Right forelimb (tissue), 1 donor: ENCODE results near the gene RAX.
A peak's percentile ranks its signal among the peaks of the same experiment; 100 is the strongest.

Source experiments
- DNase-seq: peaks from one replicate; pipeline ENCODE4 v3.0.0-alpha.2; 2018

The RAX gene

DNA sequence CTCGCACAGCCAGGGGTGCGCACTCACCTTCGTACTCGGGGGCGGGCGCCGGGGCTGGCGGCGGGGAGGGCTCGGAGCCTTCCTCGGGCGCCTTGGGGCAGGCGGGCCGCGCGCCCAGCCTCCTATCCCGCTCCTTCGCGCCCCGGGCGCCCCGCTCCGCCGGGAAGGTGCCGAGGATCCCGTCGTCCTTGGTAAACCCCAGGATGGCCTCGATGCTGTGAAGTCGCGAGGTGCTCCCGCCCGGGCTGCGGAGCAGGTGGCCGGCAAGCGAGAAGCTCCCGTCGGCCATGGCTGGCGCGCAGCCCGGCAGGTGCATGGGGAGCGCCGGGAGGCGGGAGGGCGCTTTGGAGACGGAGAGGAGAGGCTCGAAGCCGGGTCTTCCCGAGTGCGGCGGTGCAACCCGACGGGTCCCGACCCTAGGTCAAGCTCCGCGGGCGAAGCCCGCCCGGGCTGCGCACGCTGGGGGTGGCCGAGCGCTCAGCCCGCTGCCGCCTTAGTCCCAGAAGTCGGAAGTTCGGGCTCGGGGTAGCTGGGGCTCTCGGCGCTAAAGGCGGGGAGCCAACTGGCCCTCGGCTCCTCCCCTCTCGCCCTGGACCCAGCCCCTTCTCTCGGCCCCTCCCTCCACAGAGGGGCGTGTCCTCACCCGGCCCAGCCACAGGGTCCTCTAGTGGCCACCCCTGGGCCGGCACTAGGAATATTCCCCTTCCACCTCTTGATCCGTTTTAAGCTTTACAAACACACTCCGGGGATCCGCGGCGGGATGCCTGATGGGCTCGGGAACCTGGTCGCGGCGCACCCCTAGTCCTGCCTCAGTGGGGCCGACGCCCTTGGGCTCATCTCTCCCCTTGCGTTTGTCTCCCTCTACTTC lies at the start of gene RAX:
Gene RAX, minus strand, starts transcription at position 564 of the 868 bp plus-strand sequence. Its CDS starts 248 bp downstream, at position 316.
- no peak for DNase-seq

DNA sequence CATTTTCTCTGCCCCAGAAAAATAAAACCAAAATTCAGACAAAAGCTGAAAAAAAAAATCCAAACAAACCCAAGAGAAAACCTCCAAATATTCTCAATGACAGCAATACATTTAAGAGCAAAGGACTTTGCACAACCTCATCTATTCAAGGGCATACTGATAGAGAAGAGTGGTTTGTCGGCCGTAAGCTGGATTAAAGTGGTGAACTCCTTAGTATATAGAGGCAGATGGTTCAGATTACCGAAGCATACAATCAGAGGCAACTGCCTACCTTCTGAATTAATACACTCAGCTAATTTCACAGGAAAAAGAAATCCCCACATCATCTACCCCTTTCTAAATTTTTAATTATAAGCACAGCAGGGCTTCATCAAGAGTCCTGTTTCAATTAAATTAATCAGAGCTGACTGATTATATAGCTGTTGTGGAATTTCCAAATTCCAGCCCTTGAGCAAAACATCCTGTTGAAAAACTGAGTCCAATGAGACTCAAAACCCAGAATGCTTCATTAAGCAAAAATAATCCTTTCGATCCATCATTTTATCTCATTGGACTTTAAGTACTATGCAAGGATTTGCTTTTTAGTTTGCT lies 45.3 kb upstream of the RAX start, which contains the start of gene CPLX4:
Gene CPLX4, minus strand, starts transcription at position 190 of the 591 bp plus-strand sequence. Its CDS starts 187 bp downstream, at position 3.
- no peak for DNase-seq

DNA sequence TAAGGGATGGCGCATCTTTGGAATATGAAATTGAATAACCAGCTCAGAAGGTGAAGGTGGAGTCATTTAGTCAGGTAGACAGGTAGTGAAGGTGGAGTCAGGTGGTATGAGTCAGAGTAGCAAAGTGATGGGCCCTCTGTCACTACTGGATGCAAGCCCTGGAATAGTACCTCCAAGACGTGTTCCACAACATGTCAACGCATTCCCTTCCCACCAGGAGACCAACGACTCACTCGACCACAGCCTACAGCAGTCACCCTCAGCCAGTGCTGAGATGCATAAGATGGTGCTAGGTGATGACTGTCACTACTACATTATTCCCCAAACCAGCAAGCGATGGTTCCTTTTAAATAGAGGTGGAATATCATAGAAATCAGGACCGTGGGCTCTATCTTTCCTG lies 38.4 kb upstream of the RAX start:
- no peak for DNase-seq

DNA sequence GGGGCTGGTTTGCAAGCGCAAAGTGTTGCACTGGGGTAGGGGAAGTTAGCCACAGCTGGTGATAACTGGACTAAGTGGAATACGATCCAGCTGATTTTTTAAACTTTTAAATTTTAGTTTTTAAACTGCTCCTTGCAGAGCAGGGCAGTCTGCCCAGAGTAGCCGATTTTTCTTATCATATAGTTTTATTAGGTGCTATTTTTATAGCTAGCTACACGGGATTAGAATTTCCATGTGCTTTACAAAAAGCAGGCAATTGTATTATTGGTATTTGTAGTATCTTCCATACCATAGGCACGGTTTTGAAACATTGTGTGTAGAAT lies 35.6 kb upstream of the RAX start:
- DNase-seq = no peak

DNA sequence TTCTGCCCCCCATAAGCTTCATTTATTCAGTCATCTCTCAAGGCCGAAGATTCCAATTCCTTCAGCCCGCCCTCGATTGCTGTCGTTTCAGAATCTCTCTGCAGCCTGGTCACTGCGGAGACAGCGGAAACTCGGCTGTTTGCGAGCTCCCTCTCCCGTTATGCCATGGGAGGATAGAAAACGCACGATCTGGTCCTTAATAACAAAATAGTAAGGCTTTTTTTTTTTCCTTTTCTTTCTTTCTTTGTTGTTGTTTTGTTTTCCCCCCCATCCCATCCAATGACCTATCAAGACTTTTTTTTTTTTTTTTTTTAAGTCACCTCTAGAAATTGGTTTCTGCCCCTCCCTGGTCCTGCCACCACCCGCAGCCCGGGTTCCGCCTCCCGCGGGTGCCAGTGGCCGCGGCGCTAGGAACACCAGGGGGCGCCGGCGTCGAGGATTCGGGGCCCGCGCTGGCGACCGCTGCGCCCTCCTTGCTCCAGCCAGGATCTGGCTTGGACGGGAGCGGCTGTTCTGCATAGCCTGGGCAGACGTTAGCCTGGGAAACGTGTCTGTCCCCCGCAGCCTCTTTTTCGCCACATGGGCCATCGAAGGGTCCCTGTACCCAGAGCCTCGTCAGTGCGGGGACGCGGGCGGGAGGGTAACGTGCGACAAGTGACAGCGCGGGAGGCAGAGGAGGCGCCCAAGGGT lies 35.1 kb upstream of the RAX start:
- DNase-seq = peak; percentile 88

DNA sequence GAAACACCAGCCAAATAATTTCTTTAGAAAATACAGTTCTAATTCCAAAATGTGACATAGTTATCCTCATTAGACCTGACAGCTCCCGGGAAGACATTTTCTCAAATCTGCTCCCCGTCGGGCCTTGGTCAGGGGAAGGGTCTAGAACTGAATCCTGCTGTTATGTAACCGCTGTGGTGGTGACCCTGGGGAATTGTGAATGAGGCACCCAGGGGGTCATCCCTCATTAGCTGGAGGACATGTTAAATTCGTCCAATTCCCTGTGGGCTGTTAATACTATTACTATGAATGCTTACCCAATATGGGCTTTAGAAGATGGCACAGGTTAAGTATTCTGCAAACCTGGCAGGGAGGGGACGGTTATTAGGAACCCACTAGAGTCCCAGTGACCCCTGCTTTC lies 33.4 kb upstream of the RAX start:
- no peak for DNase-seq

DNA sequence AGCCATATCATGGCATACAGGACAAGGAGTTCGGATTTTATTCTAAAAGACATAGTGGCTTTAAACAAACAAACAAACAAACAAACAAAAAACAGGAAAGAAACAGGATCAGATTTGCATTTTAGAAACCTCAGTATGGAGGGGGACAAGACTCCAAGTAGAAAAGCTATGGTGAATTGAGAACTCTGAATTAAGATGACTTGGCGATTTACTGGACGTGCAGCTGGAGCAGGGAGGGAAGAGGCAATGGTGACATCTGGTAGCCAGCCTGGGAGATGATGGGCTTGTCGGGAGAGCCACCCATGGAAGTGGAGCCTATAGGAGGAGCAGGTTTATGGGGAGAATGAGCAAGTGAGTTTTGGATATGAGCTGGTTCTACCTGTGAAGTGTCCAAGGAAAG lies 32.0 kb upstream of the RAX start:
- DNase-seq = no peak

DNA sequence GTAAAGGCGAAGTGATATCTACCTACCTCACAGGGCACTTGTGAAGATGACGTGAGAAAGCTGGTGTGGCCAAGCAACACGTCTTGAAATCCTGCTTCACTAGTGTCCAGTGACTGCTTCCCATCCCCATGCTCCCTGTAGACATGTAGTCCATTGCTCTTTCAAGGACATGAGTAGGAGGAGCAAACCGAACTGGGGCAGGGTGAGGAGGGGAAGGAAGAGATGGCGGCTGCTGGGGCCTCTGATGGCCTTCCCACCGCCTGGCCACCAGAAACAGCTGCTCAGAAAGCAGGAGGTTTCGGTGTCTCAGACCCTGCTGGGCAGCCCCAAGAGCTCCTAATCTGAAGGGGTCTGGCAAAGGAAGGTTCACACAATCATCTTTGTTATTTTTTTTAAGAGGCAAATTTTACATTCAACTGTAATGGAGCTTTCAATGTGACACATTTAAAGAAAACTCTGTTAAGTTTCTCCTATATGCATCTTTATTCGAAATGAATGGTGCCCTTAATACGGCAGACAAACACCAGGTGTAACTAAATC lies 30.5 kb upstream of the RAX start:
- DNase-seq = no peak

DNA sequence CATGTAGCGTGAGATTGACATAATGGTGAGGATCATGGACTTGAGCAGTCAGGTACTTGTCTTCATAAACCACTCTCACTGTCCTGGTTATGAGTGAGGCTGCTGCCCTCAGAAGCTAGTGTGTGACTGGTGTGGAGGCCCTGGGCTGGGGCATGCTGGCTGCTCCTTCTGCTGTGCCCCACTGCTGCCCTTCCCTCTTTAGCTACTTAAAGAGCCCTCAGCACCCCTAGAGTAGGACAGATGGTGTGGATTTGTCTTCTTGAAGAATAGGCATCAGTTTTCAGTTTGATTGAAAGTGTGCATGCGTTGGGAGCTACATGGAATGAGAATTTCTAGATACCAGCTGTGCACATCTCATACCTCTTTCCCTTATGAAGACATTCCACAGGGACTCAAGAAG lies 29.8 kb upstream of the RAX start:
- DNase-seq = no peak

DNA sequence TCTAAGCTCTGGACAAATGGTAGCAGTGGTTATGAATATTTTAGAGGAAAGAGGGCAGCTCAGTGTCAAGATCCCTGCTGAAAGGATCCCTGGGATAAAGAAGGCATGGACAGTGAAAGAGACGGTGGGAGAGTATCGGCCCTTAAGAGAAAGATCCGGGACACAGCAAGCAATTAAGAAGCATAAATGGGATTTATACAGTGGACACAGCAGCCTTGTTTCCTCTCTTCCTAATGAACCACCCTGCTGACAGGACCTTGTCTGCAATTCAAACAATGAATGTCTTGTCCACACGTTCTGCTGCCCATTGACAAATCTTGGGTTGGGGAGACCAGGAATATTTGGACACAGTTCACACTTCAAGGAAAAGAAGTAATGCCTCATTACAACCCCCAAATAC lies 28.7 kb upstream of the RAX start:
- no peak for DNase-seq

DNA sequence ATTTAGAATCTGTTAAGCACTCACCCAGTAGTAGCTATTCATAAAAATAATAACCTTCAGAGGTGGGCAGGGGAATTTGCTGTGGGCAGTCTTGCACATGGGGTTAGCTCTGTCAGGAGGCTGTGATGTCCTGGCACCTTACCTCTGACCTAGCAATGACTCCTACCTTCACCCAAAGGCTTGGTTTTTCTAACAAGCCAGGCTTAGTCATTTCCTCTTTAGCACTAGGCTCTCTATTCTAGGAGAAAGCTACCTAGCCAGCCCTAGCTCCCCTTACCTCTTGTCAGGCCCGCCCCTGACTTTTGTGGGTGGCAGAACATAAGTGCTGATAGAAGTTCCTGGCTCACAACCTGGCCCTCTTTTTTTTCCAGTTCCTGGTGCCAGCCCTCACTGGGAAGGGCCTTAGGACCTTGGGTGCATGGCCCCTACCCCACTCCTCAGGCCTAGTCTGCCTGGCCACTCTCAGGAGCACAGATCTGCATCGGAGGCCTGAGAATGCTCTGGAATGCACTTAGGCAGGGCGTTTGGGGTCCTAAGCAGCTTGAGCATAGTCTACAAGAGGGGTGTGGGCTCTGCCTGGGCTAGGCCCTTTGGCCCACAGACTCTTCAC lies 27.5 kb upstream of the RAX start:
- no peak for DNase-seq

DNA sequence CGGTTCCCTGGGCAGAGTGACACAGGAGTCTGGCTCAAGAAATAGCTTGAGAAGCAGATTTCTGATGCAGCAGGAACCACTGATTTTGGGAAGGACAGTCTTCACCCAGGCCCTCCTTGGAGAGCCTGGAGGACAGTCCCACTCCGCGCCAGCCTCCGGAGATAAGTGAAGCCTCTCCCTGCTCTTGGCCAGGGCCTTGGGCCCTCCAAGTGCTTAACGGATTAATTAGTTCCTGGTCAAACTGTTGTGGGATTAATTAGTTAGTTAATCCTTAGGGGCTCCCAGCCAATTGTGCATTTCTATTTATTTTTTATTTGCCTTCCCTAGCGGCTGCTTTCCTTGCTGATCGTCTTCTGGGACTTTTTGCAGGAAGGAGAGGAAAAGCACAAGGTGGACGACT lies 25.6 kb upstream of the RAX start:
- DNase-seq = no peak

DNA sequence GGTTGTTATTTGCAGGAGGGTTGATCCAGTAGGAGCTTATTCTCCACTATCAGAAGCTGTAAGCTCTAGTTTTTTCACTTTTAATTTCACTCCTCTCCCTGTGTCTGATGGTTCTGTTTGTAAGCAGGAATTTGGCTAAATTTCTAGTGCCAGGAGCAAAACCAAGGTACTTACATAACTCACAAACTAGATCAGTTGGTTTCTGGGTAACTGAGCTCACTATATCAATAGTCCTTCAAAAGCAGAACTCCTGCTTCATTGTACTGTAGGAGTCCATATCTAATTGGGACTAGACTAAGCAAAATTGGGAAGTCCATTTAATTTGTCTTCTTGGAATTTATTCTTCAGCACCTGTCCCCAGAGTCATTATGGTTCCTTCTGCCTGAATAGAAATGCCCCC lies 20.1 kb upstream of the RAX start:
- no peak for DNase-seq

DNA sequence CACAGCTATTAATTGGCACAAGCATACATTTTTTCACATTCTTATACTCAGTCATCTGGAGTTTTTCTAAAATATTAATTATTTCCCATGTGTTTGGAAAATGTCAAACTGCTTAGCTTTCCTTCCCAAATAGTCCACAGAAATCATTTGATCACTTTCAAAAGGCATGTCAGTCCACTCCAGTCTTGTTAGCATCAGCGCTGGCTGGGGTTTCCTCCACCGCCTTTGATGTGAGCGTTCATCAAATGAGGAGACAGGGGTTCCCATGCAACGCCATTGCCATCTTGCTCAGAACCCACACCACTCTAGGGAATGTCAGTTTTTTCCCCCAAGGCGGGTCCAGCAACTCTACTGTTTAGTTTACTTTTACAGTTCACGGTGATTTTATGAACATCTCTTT lies 13.1 kb upstream of the RAX start:
- DNase-seq = no peak

DNA sequence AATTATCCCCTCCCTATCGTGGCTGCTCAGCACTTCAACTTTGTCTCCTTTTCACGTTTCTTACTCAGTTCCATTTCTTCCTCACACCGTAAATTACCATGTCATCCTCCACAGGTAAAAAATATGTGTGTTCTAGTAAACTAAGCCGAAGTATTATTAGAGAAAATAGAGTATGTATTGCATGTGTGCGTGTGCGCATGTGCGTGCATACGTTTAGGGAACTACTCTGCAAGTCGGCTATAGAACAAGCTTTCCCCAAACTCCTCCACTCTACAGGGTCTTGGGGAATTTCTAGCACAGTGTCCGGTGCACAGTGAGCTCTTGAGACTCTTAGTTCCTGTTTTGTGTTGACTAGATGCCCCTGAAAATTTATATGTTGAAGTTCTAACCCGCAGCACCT lies 9.1 kb upstream of the RAX start:
- DNase-seq = no peak

DNA sequence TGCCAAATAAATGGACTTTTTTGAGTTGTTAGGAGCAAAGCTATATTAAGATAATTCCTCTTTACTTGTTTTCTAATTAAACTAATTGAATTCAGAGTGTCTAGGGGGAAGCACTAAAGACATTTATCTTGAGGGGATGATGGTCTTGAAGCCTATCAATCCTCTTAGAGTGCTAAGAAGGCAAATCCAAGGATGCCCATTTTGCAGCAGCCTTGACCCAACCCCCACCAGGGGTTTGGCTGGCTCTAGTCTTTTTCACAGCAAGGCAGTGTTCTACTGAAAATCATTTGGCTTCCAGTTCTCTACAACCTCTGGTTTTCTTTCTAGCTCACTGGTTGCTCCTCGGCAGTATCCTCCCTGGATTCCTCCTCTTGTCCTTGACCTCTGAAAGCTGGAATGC lies 6.5 kb upstream of the RAX start:
- DNase-seq = no peak

DNA sequence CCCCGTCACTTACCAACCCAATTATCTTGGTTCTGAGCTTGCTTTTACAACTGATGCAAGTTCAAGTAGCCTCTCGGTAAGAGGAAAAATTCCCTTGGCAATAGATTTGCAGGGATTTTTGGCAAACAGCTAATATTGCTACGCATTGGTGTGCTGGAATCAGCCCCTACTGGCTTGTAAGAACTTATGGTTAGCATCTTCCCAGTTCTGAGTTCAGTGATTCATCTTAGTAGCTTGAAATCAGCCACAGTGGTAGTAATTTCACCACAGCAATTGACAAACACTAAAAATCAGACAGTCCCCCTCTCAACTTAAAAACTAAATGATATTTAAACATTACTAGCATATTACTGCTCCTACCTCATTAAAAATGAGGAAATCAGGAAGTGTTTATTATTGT lies 5.9 kb upstream of the RAX start:
- no peak for DNase-seq

DNA sequence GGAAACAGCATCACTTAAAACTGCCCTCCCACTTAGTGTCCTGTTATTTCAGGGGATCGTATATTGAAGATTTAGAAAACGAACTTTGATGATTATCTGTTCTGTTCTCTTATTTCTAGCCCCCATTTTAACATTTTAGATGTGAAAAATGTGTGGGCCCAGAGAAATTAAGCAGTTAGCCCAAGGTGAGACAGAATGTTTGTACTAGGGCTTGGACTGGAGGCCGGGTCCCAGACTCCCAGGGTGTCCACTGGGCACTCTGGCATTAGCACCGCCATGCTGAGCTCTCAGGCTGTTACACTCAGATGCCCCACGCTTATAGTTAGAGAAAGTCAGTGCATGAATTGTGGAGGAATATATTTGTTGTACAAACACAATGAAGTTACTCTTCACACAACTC lies 5.5 kb upstream of the RAX start:
- DNase-seq = no peak

DNA sequence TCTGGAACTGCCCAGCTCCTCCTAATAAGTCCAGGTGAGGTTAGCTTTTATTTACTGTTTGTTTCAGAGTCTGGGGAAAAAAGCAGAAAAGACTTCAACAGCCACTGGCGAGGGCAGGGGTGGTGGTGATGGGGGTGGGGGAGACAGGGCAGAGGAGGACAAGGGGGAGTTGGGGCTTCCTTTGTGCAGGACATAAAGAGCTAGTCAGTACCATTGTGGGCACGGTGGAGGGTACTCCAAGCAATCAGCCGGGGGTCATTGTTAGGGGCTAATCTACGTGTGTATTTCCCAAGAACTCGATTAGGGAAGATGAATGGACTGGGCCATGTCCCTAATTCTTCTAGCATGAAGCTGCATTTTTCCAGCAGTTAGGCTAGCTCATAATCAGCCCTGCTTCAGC lies 2.8 kb upstream of the RAX start:
- DNase-seq = no peak

DNA sequence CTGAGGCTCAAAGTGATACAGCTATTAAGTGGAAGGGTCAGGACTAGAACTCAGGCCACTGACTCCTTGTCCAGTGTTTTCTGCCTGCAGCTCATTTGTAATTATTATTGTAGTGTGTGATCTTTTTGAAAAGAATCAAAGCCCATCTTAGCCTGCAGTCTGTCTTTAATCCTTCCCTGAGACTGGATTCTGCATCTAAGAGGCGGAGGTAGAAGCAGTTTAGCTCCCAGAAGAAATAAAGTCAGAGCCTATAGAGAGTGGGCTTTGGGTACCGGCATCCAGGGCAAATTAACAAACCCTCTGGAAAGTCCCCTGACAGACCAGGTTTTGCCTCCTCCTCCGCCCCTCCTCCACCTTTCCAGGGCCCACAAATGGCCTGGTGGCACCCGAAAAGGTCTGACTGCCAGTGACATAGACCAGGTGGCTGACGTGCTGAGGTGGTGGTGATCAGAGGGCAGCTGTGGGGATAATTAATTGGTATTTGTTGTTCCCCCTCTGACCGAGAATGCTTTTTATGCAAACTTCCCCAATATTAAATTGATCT lies 2.2 kb upstream of the RAX start:
- DNase-seq = no peak

DNA sequence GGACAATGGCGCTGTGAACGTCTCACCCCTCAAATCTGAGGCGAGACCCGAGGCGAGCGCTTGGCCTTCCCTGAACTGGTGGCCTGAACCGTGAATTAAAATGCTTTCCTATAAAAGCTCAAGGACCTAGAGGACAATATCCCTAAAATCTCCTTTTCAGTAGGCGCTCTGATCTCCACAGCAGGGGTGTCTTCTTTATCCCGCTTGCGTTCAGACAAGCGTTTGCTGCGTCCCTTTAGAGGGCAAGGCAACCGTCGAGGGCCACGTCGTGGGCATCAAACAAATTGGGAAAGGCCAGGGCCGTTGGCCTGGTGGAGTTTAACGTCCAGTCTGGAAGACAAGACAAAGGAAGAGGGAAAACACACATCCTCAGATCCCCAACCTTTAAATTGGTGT lies 1.3 kb upstream of the RAX start:
- no peak for DNase-seq

DNA sequence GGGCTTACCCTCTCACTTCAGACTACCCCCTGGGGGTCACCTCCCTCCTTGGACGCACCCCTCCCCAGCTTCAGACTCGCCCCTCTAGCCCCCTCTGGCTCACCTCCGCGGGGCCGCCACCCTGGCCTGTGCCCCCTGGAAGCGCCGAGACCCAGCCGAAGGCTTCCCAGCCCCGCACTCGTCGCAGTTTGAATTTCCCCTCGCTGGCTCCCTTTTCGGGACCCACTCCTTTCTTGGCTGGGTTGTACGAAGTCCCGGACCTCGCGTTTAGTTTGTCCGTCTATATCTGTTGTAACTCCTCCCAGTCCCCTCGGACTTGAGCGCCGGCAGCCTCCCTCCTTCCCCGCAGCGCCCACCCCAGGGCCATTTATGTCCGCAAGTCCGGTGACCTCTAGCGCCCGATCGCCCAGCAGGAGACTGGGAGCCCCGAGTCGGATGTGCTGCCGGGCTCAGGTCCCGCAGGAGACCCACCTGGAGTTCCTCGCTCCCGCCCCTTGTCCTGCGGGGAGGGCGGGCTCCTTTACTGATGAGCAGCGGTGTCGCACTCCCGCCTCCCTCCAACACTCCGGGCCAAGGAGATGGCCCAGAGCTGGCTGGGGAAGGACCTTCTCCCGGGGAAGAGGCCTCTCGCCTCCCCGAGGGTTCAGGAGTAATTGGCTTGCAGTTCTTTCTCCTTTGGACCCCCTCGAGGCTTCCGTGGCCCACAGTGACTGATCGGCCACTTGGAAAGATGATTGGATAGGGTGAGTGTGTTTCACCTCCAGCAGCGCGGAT lies 692 bp upstream of the RAX start:
- DNase-seq = no peak
